H1 (cell line): ENCODE results near the gene RAPGEF5. TPM values are rescaled to one million over a fixed set of nuclear protein-coding genes. Genes with fewer than 3 reads are reported as not detected.

ENCODE experiments used
- CTCF ChIA-PET: fragments of 300-600 bp; sonication (Branson Sonifier 250); formaldehyde crosslinking; loops from one replicate; lab custom pipeline; 2021; ENCODE audit not compliant: partially characterized antibody; lab: Charles Lee
- POLR2A ChIA-PET: fragments of 300-600 bp; sonication (Branson Sonifier 250); formaldehyde crosslinking; loops from one replicate; lab custom pipeline; 2021; ENCODE audit warnings: inconsistent platforms; ENCODE audit not compliant: partially characterized antibody; lab: Charles Lee
- DNase-seq, 2 experiments: peaks; one replicate each; pipeline versions ENCODE4 v3.0.0 to v3.0.0-alpha.2; 2010 to 2022; ENCODE audit warnings: low spot score in 2 of 2, low read depth in 1 of 2, mixed read lengths in 1 of 2
- FAIRE-seq: peaks from 2 replicates; lab custom pipeline; 2011; peaks lifted over from hg19 to GRCh38; lab: Jason Lieb, UNC
- H2AFZ ChIP-seq: 2 replicates; pipeline ENCODE4 v1.8.1; 2012; ENCODE audit warnings: low read length, inconsistent platforms
- H2AK5ac ChIP-seq: 2 replicates; pipeline ENCODE4 v1.6.1; 2013; ENCODE audit warnings: low read depth, low read length
- H2BK120ac ChIP-seq: replicated peaks from 2 replicates; pipeline ENCODE3; 2013; ENCODE audit warnings: low read depth, low read length, inconsistent platforms
- H2BK12ac ChIP-seq: 2 replicates; pipeline ENCODE4 v1.6.1; 2013; ENCODE audit warnings: low read depth, low read length
- H2BK15ac ChIP-seq: 2 replicates; pipeline ENCODE4 v1.6.1; 2013; ENCODE audit warnings: low read length
- H2BK20ac ChIP-seq: 2 replicates; pipeline ENCODE4 v1.6.1; 2013; ENCODE audit warnings: low read length
- H2BK5ac ChIP-seq: 2 replicates; pipeline ENCODE4 v1.6.1; 2013; ENCODE audit warnings: low read depth, low read length
- H3K14ac ChIP-seq: 2 replicates; pipeline ENCODE4 v1.6.1; 2013; ENCODE audit warnings: inconsistent platforms; ENCODE audit not compliant: insufficient read length
- H3K18ac ChIP-seq: 2 replicates; pipeline ENCODE4 v1.6.1; 2013; ENCODE audit warnings: low read length; ENCODE audit errors: extremely low read depth
- H3K23ac ChIP-seq: 2 replicates; pipeline ENCODE4 v1.6.1; 2013; ENCODE audit warnings: inconsistent platforms; ENCODE audit not compliant: insufficient read length
- H3K23me2 ChIP-seq: 2 replicates; pipeline ENCODE4 v1.6.1; 2013; ENCODE audit warnings: low read depth, low read length
- H3K27ac ChIP-seq: 2 replicates; pipeline ENCODE4 v1.6.1; 2011; ENCODE audit warnings: low read depth, low read length, inconsistent platforms
- H3K27me3 ChIP-seq, 4 experiments: replicated peaks in 1 of 4; 1 replicate in 1 of 4; 2 replicates in 3 of 4; pipeline versions ENCODE4 v1.6.1 to v1.8.1; 2011 to 2013; ENCODE audit warnings: low read length in 3 of 4, mild to moderate bottlenecking in 3 of 4, inconsistent platforms in 2 of 4, mixed read lengths in 2 of 4, moderate library complexity in 1 of 4; ENCODE audit not compliant: control insufficient read depth in 3 of 4, insufficient read depth in 3 of 4; ENCODE audit errors: extremely low read depth in 1 of 4
- H3K36me3 ChIP-seq, 4 experiments: 2 replicates each; pipeline versions ENCODE4 v1.6.1 to v1.8.1; 2011 to 2013; ENCODE audit warnings: mild to moderate bottlenecking in 4 of 4, low read length in 3 of 4, moderate library complexity in 2 of 4, control low read depth in 1 of 4, inconsistent platforms in 1 of 4; ENCODE audit not compliant: insufficient read depth in 4 of 4, control insufficient read depth in 2 of 4
- H3K4ac ChIP-seq: replicated peaks from 2 replicates; pipeline ENCODE3; 2013; ENCODE audit warnings: low read length, low read depth, mixed read lengths, inconsistent platforms; ENCODE audit not compliant: insufficient read length
- H3K4me1 ChIP-seq, 4 experiments: replicated peaks in 1 of 4; 1 replicate in 1 of 4; 2 replicates in 3 of 4; pipeline versions ENCODE4 v1.6.1 to v1.8.1; 2011 to 2013; ENCODE audit warnings: low read length in 3 of 4, inconsistent platforms in 2 of 4, mixed read lengths in 1 of 4; ENCODE audit not compliant: insufficient read depth in 4 of 4, control insufficient read depth in 3 of 4
- H3K4me2 ChIP-seq, 2 experiments: 2 replicates each; pipeline versions ENCODE4 v1.6.1 to v1.8.1; 2011 to 2013; ENCODE audit warnings: low read depth in 2 of 2, low read length in 2 of 2, control low read depth in 1 of 2, inconsistent platforms in 1 of 2, mild to moderate bottlenecking in 1 of 2; ENCODE audit not compliant: insufficient read depth in 1 of 2
- H3K4me3 ChIP-seq, 4 experiments: fragments of 200-600, 300-600 bp in 1 of 4; sonication (generic), shearing (Covaris generic), sonication (Bioruptor Twin) in 1 of 4; 2 replicates each; pipeline versions ENCODE4 v1.5.1 to v1.8.1; 2011 to 2016; ENCODE audit warnings: low read length in 4 of 4, low read depth in 3 of 4, control low read depth in 2 of 4, inconsistent platforms in 2 of 4, mild to moderate bottlenecking in 2 of 4, mixed read lengths in 1 of 4, moderate library complexity in 1 of 4; ENCODE audit not compliant: insufficient read depth in 2 of 4; ENCODE audit errors: extremely low read depth in 1 of 4
- H3K56ac ChIP-seq: replicated peaks from 2 replicates; pipeline ENCODE3; 2013; ENCODE audit warnings: low read depth, mild to moderate bottlenecking, mixed read lengths, low read length, inconsistent platforms; ENCODE audit not compliant: insufficient read length
- H3K79me1 ChIP-seq: 2 replicates; pipeline ENCODE4 v1.6.1; 2013; ENCODE audit warnings: low read depth, low read length, control low read depth
- H3K79me2 ChIP-seq, 2 experiments: 2 replicates each; pipeline versions ENCODE4 v1.6.1 to v1.8.1; 2012 to 2013; ENCODE audit warnings: low read length in 2 of 2, mild to moderate bottlenecking in 2 of 2, inconsistent platforms in 1 of 2; ENCODE audit not compliant: insufficient read depth in 2 of 2, control insufficient read depth in 1 of 2
- H3K9ac ChIP-seq, 4 experiments: replicated peaks in 1 of 4; 1 replicate in 1 of 4; 2 replicates in 3 of 4; pipeline versions ENCODE4 v1.6.1 to v1.8.1; 2011 to 2013; ENCODE audit warnings: low read depth in 3 of 4, low read length in 3 of 4, control low read depth in 2 of 4, mild to moderate bottlenecking in 2 of 4, moderate library complexity in 2 of 4, inconsistent platforms in 1 of 4; ENCODE audit errors: extremely low read depth in 1 of 4
- H3K9me3 ChIP-seq, 2 experiments: 2 replicates each; pipeline versions ENCODE4 v1.6.1 to v1.8.1; 2012 to 2013; ENCODE audit warnings: mild to moderate bottlenecking in 2 of 2, moderate library complexity in 2 of 2, control low read depth in 1 of 2, inconsistent platforms in 1 of 2, low read depth in 1 of 2, low read length in 1 of 2, mixed read lengths in 1 of 2; ENCODE audit not compliant: insufficient read depth in 2 of 2
- H4K20me1 ChIP-seq, 2 experiments: replicated peaks in 1 of 2; 2 replicates each; pipeline versions ENCODE3 to v1.8.1; 2011 to 2013; ENCODE audit warnings: inconsistent platforms in 2 of 2, low read length in 2 of 2, mild to moderate bottlenecking in 1 of 2; ENCODE audit not compliant: insufficient read depth in 2 of 2, control insufficient read depth in 1 of 2
- H4K5ac ChIP-seq: 2 replicates; pipeline ENCODE4 v1.6.1; 2013; ENCODE audit warnings: low read length, low read depth, mixed read lengths, inconsistent platforms; ENCODE audit not compliant: insufficient read length
- H4K8ac ChIP-seq: 2 replicates; pipeline ENCODE4 v1.8.0; 2013; ENCODE audit warnings: mild to moderate bottlenecking, moderate library complexity, low read length, inconsistent platforms; ENCODE audit not compliant: insufficient read depth; ENCODE audit errors: extremely low read depth
- H4K91ac ChIP-seq: replicated peaks from 2 replicates; pipeline ENCODE3; 2013; ENCODE audit warnings: low read length, mixed read lengths, inconsistent platforms; ENCODE audit not compliant: insufficient read length
- BCL11A ChIP-seq, 2 experiments: IDR thresholded peaks; one replicate each; pipeline ENCODE4 v1.6.1; 2011; ENCODE audit warnings: low read depth in 2 of 2, low read length in 2 of 2, mild to moderate bottlenecking in 2 of 2
- ZNF274 ChIP-seq: IDR thresholded peaks from 2 replicates; pipeline ENCODE4 v1.7.0; 2012; ENCODE audit warnings: low read length, borderline replicate concordance; ENCODE audit errors: extremely low read depth
- WGBS, 2 experiments: shearing (Covaris generic) in 1 of 2; methylation state at CpG; one replicate each; pipeline versions ENCODE4 v1.1.6 to v1.1.7; 2013 to 2015; ENCODE audit warnings: low lambda C conversion rate in 2 of 2, mixed read lengths in 2 of 2, inconsistent platforms in 1 of 2, low coverage in 1 of 2, missing lambda C conversion rate in 1 of 2; ENCODE audit not compliant: insufficient replicate concordance in 2 of 2, insufficient coverage in 1 of 2, insufficient read length in 1 of 2; ENCODE audit errors: extremely low coverage in 1 of 2, missing lambda C conversion rate in 1 of 2; 5-methylcytosine and 5-hydroxymethylcytosine counted together
- polyA plus RNA-seq, 7 experiments: library from polyadenylated mRNA; depleted of rRNA in 3 of 7; stranded (reverse) in 5 of 7; unstranded in 2 of 7; fragments of >200 nt in 5 of 7; fragments of 200-250 nt in 2 of 7; gene quantifications; 1 replicate in 5 of 7; 2 replicates in 1 of 7; 4 replicates in 1 of 7; pipeline versions ENCODE4 v1.2.1 to v1.2.3, GENCODE V29; 2011 to 2013; ENCODE audit warnings: missing spikeins in 2 of 7, mixed read lengths in 2 of 7
- total RNA-seq: library from RNA; stranded (reverse); fragmentation: NEBNext Ultra II Directional; extraction: Animal tissue kit (Norgen Biotek cat#: 25700); gene quantifications from 2 replicates; pipeline ENCODE4 v1.2.1, GENCODE V29; 2021

RAPGEF5 gene
- total and polyA plus RNA-seq, 2 of the 8 experiments (the other 6 are each of a cell fraction or from before 2014, with no cell fraction given), result 4.4 to 22.9 TPM

DNA sequence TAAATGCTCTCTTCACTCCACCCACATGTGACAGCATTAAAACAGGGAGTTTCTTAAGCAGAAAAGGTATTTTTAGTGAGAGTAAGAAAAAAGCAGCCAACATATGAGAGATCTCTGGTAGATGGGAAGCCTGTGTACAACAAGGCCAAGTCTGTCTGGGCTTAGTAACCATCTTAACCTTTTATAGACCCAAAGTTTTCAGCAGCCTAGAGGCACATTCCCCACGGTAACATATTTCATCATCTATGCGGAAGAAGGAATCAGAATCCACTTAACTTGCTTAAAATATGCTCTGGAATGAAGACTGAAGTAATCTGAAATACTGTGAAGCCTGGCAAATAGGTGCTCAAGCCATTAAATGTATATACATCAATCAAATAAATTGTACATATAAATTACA, 127.8 kb downstream of the RAPGEF5 start:
- H2BK120ac ChIP-seq, result no peak overlapping the region
- no peak for FAIRE-seq
- H3K23ac ChIP-seq, result no peak overlapping the region
- 95% methylated on average over 2 of the region's 2 CpGs; no CpG with 5 or more reads in 1 of the 2 experiments for WGBS, 2 experiments
- no peak overlapping the region for H3K4me2 ChIP-seq
- no peak overlapping the region for H2AK5ac ChIP-seq
- H3K27me3 ChIP-seq, result no peaks in the 10 kb centered on the region
- H3K4me1 ChIP-seq, result no peaks in the 10 kb centered on the region
- H3K27ac ChIP-seq, result no peak overlapping the region
- H3K56ac ChIP-seq, result no peak overlapping the region
- H3K4ac ChIP-seq, result no peak overlapping the region
- ChIA-PET POLR2A (no interaction called here), CTCF (interaction anchor here (1.1 kb wide), 1 partner anchor 223 kb away, joined by 5 read pairs; no protein-coding TSS in a partner anchor)
- H3K9me3 ChIP-seq, result no peaks in the 10 kb centered on the region
- no peak overlapping the region for H3K14ac ChIP-seq
- no peak overlapping the region; a peak in 1 of 7 replicates for H3K9ac ChIP-seq
- H2BK15ac ChIP-seq, result no peak overlapping the region
- no peaks in the 10 kb centered on the region for H3K23me2 ChIP-seq
- no peaks in the 10 kb centered on the region for H4K20me1 ChIP-seq
- H3K18ac ChIP-seq, result no peak overlapping the region
- no peak overlapping the region for H4K8ac ChIP-seq
- H3K4me3 ChIP-seq, result no peak overlapping the region
- no peak for DNase-seq
- no peak overlapping the region for H2AFZ ChIP-seq
- H3K79me2 ChIP-seq, result no peaks in the 10 kb centered on the region
- TF ChIP-seq ZNF274 (no peak), BCL11A (IDR thresholded peaks at IDR 0.05; ENCODE audit: low read depth in 2 of 2, low read length in 2 of 2) (no peak)
- H2BK20ac ChIP-seq, result no peak overlapping the region
- H3K79me1 ChIP-seq, result no peaks in the 10 kb centered on the region
- no peak overlapping the region for H2BK5ac ChIP-seq
- no peaks in the 10 kb centered on the region; a peak in 1 of 8 replicates for H3K36me3 ChIP-seq
- no peak overlapping the region for H2BK12ac ChIP-seq
- no peak overlapping the region for H4K91ac ChIP-seq
- no peak overlapping the region for H4K5ac ChIP-seq
